Sigmoid colon (tissue), 3 donors: ENCODE data around the gene OARD1.

ENCODE experiments used
- CTCF ChIP-seq, 4 experiments: fragments of 450-650 bp in 3 of 4; fragments of 200-600 bp in 1 of 4; IDR thresholded peaks; one replicate each; pipeline ENCODE4 v1.5.1; 2016 to 2019; ENCODE audit warnings: antibody characterized with exemption in 4 of 4, mild to moderate bottlenecking in 3 of 4, moderate library complexity in 2 of 4
- POLR2A ChIP-seq, 2 donors: fragments of 450-650 bp; IDR thresholded peaks; one replicate each; pipeline ENCODE4 v1.6.1; 2016; ENCODE audit warnings: antibody characterized with exemption in 2 of 2, mild to moderate bottlenecking in 2 of 2, moderate library complexity in 2 of 2

DNA sequence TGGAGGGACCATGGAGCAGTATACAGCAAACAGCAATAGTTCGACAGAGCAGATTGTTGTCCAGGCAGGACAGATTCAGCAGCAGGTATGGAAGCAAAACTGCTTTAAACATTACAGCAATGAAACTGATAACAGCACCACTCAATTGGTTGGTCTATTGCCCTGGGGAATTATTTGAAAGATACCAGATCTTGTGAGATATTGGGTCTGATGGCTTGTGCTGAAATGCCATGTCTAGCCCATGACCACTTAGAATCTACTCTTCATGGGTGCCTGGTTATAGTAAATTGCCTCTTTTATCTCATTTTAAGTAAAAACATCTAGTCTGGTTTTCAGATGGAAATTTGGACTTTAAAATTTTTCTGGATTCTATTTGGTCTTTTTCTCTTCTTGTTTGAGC is 6.9 kb upstream of the OARD1 start:
- TF ChIP-seq CTCF (IDR thresholded peaks at IDR 0.05): no peak
- no peak for TF ChIP-seq POLR2A (IDR thresholded peaks at IDR 0.05)
